Spinal cord (tissue), 10 donors: Measurements from ENCODE around the gene ZER1. TPM values are rescaled to one million over a fixed set of nuclear protein-coding genes. Genes with fewer than 3 reads are reported as not detected.
A peak's percentile ranks its signal among the peaks of the same experiment; 100 is the strongest.

Source experiments
- DNase-seq, 6 donors: peaks; one replicate each; pipeline versions ENCODE4 v3.0.0 to v3.0.0-alpha.2; 2013 to 2015; ENCODE audit warnings: low spot score in 6 of 6, low read depth in 4 of 6
- H3K27ac ChIP-seq: one replicate; pipeline ENCODE4 v1.5.1; 2013; ENCODE audit warnings: low read depth, low read length, control low read depth
- H3K27me3 ChIP-seq: one replicate; pipeline ENCODE4 v1.6.1; 2013; ENCODE audit warnings: low read length; ENCODE audit not compliant: control insufficient read depth, insufficient read depth
- H3K36me3 ChIP-seq: one replicate; pipeline ENCODE4 v1.6.1; 2013; ENCODE audit warnings: low read length; ENCODE audit not compliant: control insufficient read depth, insufficient read depth
- H3K4me1 ChIP-seq: one replicate; pipeline ENCODE4 v1.6.1; 2013; ENCODE audit warnings: low read length; ENCODE audit not compliant: control insufficient read depth, insufficient read depth
- H3K4me3 ChIP-seq: one replicate; pipeline ENCODE4 v1.5.1; 2013; ENCODE audit warnings: low read depth, low read length, control low read depth
- H3K9me3 ChIP-seq: one replicate; pipeline ENCODE4 v1.6.1; 2013; ENCODE audit warnings: low read length; ENCODE audit not compliant: control insufficient read depth, insufficient read depth
- WGBS: methylation state at CpG from one replicate; pipeline ENCODE4 v1.1.5; 2013; ENCODE audit warnings: missing lambda C conversion rate; ENCODE audit not compliant: insufficient coverage; 5-methylcytosine and 5-hydroxymethylcytosine counted together
- polyA plus RNA-seq, 2 donors: library from polyadenylated mRNA; unstranded; fragments of 120-200 nt; gene quantifications; one replicate each; pipeline ENCODE4 v1.2.1, GENCODE V29; 2013; ENCODE audit not compliant: insufficient read length in 2 of 2
- total RNA-seq, 2 donors: library from RNA; depleted of rRNA in 1 of 2; stranded (reverse); fragments of 120-200 nt in 1 of 2; fragments of >200 nt in 1 of 2; gene quantifications; one replicate each; pipeline versions ENCODE4 v1.2.3 to v1.2.4, GENCODE V29; 2013 to 2014
- donor health status: healthy.

The ZER1 gene
- total and polyA plus RNA-seq, 4 donors: 23.1 to 55.3 (median 42.8) TPM

DNA sequence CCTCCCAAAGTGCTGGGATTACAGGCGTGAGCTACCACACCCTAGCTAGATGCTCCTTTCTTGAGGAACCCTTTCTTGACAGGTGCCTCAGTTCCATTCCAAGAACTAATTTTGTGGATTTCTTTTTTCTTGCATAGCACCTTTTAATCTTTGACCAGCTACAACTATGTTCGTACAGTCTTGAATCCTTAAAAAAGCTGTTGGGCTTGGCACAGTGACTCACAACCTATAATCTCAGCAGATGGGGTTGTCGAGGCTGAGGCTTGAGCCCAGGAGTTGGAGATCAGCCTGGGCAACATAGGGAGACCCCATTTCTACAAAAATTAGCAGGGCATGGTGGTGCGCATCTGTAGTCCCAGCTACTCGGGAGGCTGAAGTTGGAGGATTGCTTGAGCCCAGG lies 1.3 kb upstream of the ZER1 start:
- peaks cover 2% of the 10 kb centered on the region for H3K9me3 ChIP-seq
- H3K4me1 ChIP-seq: peaks cover 28% of the 10 kb centered on the region
- peaks cover 9% of the 10 kb centered on the region for H3K36me3 ChIP-seq
- DNase-seq: no peak
- no peak overlapping the region for H3K27ac ChIP-seq
- 93% methylated on average over 2 of the region's 5 CpGs for WGBS
- H3K4me3 ChIP-seq: no peak overlapping the region
- no peaks in the 10 kb centered on the region for H3K27me3 ChIP-seq

DNA sequence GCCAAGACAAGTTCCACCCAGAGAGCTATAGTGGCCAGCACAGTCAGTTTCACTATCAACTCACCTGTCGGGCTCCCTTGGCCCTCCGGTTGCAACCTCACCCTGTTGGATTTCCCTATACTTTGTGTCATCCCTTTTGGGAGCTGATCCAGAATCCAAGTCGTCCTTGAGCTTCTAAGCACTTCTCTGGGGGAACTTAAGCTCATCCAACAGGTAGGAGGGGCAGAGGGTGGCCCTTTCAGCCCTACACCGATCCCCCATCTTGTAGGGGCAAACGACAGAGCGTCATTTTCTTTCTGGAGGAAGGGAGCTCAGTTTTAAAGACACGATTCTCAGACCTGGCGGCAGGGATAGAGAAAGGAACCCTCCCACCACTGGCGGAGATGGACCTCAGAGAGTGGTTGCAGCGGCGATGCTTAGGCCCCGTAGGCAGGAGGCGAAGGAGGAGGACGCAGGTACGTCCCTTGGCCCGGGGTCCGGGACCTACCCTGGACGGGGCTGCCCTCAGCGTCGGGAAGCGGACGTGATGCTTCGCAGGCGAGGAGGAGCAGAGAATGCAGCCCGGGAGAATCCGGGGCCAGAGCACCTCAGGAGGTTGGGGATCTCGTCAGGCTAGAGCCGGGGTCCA lies 519 bp downstream of the ZER1 start:
- under 1% methylated on average over 21 of the region's 28 CpGs for WGBS
- Histone ChIP-seq H3K4me3 (peak overlapping the region; percentile 92), H3K27ac (peak overlapping the region; percentile 90), H3K36me3 (peaks cover 16% of the 10 kb centered on the region), H3K4me1 (peaks cover 28% of the 10 kb centered on the region), H3K27me3 (no peaks in the 10 kb centered on the region), H3K9me3 (peaks cover 2% of the 10 kb centered on the region)
- no peak for DNase-seq

GRCh38 chr9:128770286-128771030 lies 1.3 kb downstream of the ZER1 start:
- H3K4me1 ChIP-seq: peaks cover 28% of the 10 kb centered on the region
- H3K36me3 ChIP-seq: peaks cover 16% of the 10 kb centered on the region
- no peaks in the 10 kb centered on the region for H3K27me3 ChIP-seq
- H3K4me3 ChIP-seq: peak overlapping the region; percentile 92
- 83% methylated on average over 8 of the region's 11 CpGs for WGBS
- H3K9me3 ChIP-seq: no peaks in the 10 kb centered on the region
- DNase-seq: no peak
- no peak overlapping the region for H3K27ac ChIP-seq

DNA sequence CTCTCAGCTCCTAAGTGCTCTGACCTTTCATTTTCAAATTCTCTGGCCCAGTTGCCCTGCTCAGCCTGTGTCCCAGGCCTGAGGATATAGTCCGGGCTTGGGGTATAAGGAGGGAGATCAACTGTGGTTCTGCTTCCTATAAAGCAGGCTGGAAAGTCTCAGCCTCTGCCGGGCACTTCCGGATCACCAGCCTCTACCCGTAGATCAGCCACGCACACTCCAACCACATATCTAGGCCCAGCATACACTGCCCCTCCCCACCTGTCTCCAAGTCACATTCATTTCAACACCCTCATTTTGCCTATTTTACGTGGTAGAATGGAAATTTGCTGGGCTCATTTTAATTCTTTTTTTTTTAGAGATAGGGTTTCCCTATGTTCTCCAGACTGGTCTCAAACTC lies 3.1 kb downstream of the ZER1 start:
- WGBS: 90% methylated on average over 4 of the region's 6 CpGs
- Histone ChIP-seq H3K4me3 (no peak overlapping the region), H3K27ac (no peak overlapping the region), H3K27me3 (no peaks in the 10 kb centered on the region), H3K9me3 (no peaks in the 10 kb centered on the region), H3K4me1 (peaks cover 28% of the 10 kb centered on the region), H3K36me3 (peaks cover 31% of the 10 kb centered on the region)
- no peak for DNase-seq

- 80% methylated on average over 3 of the region's 3 CpGs for WGBS
- Histone ChIP-seq H3K4me1 (peaks cover 27% of the 10 kb centered on the region), H3K36me3 (peaks cover 35% of the 10 kb centered on the region), H3K9me3 (no peaks in the 10 kb centered on the region), H3K4me3 (no peak overlapping the region), H3K27ac (no peak overlapping the region), H3K27me3 (no peaks in the 10 kb centered on the region)
- no peak for DNase-seq
Measured at GRCh38 chr9:128765499-128765898, 6.2 kb downstream of the ZER1 start.

DNA sequence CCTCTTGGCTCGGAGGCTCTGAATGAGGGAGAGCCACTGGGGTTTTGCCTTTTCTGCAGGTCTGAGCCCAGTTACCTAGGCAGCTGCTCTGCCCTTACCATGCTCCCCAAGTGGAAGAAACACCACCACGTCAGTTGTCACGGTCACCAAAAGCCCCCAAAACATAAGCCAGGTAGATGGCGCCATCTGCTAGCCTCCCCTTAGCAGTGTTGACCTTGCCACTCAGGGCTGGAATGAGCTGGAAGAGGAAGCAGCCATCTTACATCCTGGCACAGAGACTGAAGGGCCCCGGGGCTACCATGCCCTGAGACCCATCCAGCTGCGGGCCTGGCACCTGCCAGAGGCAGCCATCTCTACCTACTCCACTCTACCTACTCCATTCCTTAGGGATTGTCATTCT lies 7.4 kb downstream of the ZER1 start:
- H3K4me3 ChIP-seq: no peak overlapping the region
- no peak overlapping the region for H3K27ac ChIP-seq
- no peak for DNase-seq
- peaks cover 21% of the 10 kb centered on the region for H3K4me1 ChIP-seq
- H3K9me3 ChIP-seq: no peaks in the 10 kb centered on the region
- H3K36me3 ChIP-seq: peaks cover 33% of the 10 kb centered on the region
- 82% methylated on average over 6 of the region's 6 CpGs for WGBS
- H3K27me3 ChIP-seq: no peaks in the 10 kb centered on the region

- no peaks in the 10 kb centered on the region for H3K9me3 ChIP-seq
- peak overlapping the region; percentile 52 for H3K27ac ChIP-seq
- no peaks in the 10 kb centered on the region for H3K27me3 ChIP-seq
- peaks cover 26% of the 10 kb centered on the region for H3K36me3 ChIP-seq
- peaks cover 15% of the 10 kb centered on the region for H3K4me1 ChIP-seq
- DNase-seq: peak in 1 of 6 donors; percentile 67
- 56% methylated on average over 9 of the region's 9 CpGs for WGBS
- no peak overlapping the region for H3K4me3 ChIP-seq
Measured at GRCh38 chr9:128762671-128763449, 8.9 kb downstream of the ZER1 start.

GRCh38 chr9:128757602-128758001 lies 14.1 kb downstream of the ZER1 start:
- DNase-seq: no peak
- Histone ChIP-seq H3K27ac (no peak overlapping the region), H3K4me3 (no peak overlapping the region), H3K4me1 (peaks cover 9% of the 10 kb centered on the region), H3K36me3 (peaks cover 32% of the 10 kb centered on the region), H3K27me3 (no peaks in the 10 kb centered on the region), H3K9me3 (no peaks in the 10 kb centered on the region)
- 48% methylated on average over 4 of the region's 6 CpGs for WGBS

DNA sequence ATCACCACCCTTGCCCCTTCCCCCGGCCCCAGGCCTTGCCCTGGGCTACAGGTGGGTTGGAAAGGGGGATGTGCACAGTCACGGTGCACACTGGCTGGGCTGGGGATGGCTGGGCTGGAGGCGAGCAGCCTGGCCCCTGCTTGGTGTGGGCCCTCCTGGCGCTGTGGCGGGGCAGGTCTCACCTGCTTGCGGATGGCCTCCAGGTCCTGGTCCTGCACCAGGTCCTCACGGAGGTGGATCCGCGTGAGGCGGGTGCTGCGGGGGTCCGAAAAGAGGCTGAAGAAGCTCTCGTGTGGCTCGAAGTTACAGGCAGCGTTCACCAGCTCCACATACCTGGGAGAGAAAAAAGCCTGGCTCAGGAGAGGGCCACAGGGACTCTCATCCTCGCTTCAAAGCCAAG lies 18.1 kb downstream of the ZER1 start:
- no peak overlapping the region for H3K27ac ChIP-seq
- peaks cover 57% of the 10 kb centered on the region for H3K36me3 ChIP-seq
- 96% methylated on average over 15 of the region's 16 CpGs for WGBS
- DNase-seq: no peak
- peaks cover 3% of the 10 kb centered on the region for H3K4me1 ChIP-seq
- no peak overlapping the region for H3K4me3 ChIP-seq
- H3K9me3 ChIP-seq: no peaks in the 10 kb centered on the region
- H3K27me3 ChIP-seq: no peaks in the 10 kb centered on the region
